ENCODE results near the gene GREB1L. TPM values are rescaled to one million over a fixed set of nuclear protein-coding genes. Genes with fewer than 3 reads are reported as not detected.

GREB1L gene
- total RNA-seq, 1 experiment from 2014 or later: 2.0 TPM

GRCh38 chr18:21559195-21559594 lies 317.2 kb downstream of the GREB1L start:
- in situ Hi-C loops (cut with HindIII; ENCODE audit: low pct_unique_long_range_greater_than_20kb, low sequenced_read_pairs): no loop called here
- DNase-seq (ENCODE audit: low read depth): no peak

- no peak for DNase-seq (ENCODE audit: low read depth)
- in situ Hi-C loops (cut with HindIII; ENCODE audit: low pct_unique_long_range_greater_than_20kb, low sequenced_read_pairs): no loop called here
Measured at GRCh38 chr18:21571772-21572171, 329.7 kb downstream of the GREB1L start.

Other genes with a start within 250 kb of the GREB1L start
- gene ROCK1, start 130.4 kb upstream of the GREB1L start, total RNA-seq (2014; rRNA removed; shearing (Covaris generic); ENCODE audit: low replicate concordance): 3.7 and 4.4 TPM in 2 replicates